Heart left ventricle (tissue), 13 donors: ENCODE measurements around the gene NEDD4L.

Experiments used
- CTCF ChIP-seq, 12 donors: fragments of 200-600 bp; sonication (generic) in 4 of 12; IDR thresholded peaks; one replicate each; pipeline versions ENCODE4 v1.5.0 to v1.8.0; 2018 to 2022; ENCODE audit warnings: antibody characterized with exemption in 12 of 12, mild to moderate bottlenecking in 5 of 12
- POLR2A ChIP-seq, 2 donors: fragments of 450-650 bp; IDR thresholded peaks; one replicate each; pipeline ENCODE4 v1.6.1; 2017; ENCODE audit warnings: antibody characterized with exemption in 2 of 2, mild to moderate bottlenecking in 2 of 2, moderate library complexity in 2 of 2
- donor health status: ischemic (EF 13 %, LVEDD 7.1; RV severe dilation, severe dysfunction).
- donor health status: DM: no; HTN: yes; CAD: no.
- donor health status: DM: no; HTN: no; CAD: no.
- donor health status: ischemic (EF 25% LVEDD 6.9; RV normal size, moderate dysfunction).
- donor health status: ischemic (EF 25% LVEDD 5.7; RV mildly dilated, moderate dysfunction).
- donor health status: ischemic (EF 35%, LVEDD 5.7; RV mildly dilated, moderate dysfunction).
- donor health status: nonischemic (EF 11% LVEDD 7.7; RV severe dilation, severe dysfunction).
- donor health status: DM: yes; HTN: yes; CAD: no.
- donor health status: PGD.
- donor health status: ischemic (EF 29% LVEDD 5.4; RV normal size, mild dysfunction).
- donor health status: nonischemic (EF 23%, LVEDD 6.1; RV moderate dilation, normal function).

GRCh38 chr18:58104096-58104495, 60.1 kb downstream of the NEDD4L start:
- no peak for TF ChIP-seq CTCF (IDR thresholded peaks at IDR 0.05)
- TF ChIP-seq POLR2A (IDR thresholded peaks at IDR 0.05): no peak
